Suprapubic skin (tissue), 3 donors: ENCODE data around the gene TMEM63A.

ENCODE experiments used
- CTCF ChIP-seq, 2 donors: fragments of 200-600 bp in 1 of 2; fragments of 450-650 bp in 1 of 2; sonication (generic) in 1 of 2; IDR thresholded peaks; one replicate each; pipeline ENCODE4 v1.5.1; 2016 to 2019; ENCODE audit warnings: antibody characterized with exemption in 2 of 2, mild to moderate bottlenecking in 1 of 2, moderate library complexity in 1 of 2
- POLR2A ChIP-seq, 2 donors: fragments of 450-650 bp; IDR thresholded peaks; one replicate each; pipeline ENCODE4 v1.6.1; 2017; ENCODE audit warnings: antibody characterized with exemption in 2 of 2, mild to moderate bottlenecking in 2 of 2, moderate library complexity in 2 of 2

GRCh38 chr1:225843426-225843795 is 38.8 kb downstream of the TMEM63A start:
- TF ChIP-seq CTCF (IDR thresholded peaks at IDR 0.05) (no peak), POLR2A (IDR thresholded peaks at IDR 0.05) (no peak)
